HG02623 (cell line): Measurements from ENCODE around the gene PAK4.

Experiments
- ATAC-seq: cut with Tn5 transposase; IDR thresholded peaks from one replicate; pipeline ENCODE4 v1.9.1; 2021; ENCODE audit warnings: moderate library complexity; ENCODE audit not compliant: unreplicated experiment

PAK4 gene

DNA sequence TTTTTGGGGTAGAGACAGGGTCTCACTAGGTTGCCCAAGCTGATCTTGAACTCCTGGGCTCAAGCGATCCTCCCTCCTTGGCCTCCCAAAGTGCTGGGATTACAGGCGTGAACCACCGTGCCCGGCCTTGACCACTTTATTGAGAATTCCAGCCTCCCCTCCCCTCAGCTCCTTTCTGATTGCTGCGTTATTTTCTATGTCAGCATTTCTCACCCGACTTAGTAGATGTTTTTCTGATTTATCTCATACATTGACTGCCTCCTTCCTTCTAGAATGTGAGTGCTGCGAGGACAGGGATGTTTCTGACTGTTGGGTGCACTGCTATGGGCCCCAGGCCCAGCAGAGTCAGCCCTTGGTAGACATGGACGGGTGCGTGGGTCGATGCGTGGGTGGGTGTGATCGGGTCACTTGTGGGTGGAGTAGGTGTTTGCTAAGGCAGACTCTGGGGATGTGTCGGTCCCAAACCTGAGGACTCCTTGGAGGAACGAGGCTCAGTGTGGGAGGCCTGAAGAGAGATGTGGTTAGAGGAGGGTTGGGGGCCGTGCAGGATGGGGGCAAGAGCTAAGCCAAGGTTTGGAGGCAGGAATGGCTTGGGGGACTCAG, 37.0 kb downstream of the PAK4 start:
- no peak for ATAC-seq

DNA sequence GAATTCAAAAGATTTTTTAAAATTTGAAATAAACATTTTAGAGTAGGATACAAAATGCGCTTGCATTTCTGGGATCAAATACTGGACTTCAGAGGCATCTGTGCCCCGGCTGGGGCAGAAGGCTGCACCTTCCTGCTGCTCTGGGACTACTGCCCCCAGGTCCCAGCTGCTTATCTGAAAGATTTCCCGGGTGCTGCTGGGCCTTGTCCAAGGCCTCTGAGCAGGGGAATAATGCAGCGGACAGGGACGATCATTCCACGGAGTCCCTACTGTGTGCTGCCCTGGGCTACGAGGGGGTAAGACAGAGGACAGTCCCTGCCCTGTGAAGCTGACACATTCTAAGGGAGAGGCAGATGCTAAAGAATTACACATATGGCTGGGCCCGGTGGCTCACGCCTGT, 38.0 kb downstream of the PAK4 start:
- ATAC-seq: no peak

DNA sequence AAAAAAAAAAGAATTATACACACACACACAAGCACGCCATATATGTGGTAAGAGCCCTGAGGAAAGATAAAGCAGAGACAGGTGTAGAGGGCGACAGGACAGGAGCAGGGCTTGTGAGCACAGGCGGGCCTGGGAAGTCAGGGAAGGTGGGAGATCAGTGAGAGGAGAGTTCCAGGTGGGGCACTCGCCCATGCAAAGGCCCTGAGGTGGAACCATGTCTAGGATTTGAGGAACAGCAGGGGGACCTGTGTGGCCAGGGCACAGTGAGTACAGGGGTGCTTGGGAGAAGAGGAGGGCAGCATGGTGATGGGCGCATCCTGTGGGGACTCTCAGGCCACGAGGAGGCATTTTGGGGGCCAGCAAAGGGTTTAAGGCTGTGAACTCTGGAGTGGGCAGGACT, 38.7 kb downstream of the PAK4 start:
- no peak for ATAC-seq

DNA sequence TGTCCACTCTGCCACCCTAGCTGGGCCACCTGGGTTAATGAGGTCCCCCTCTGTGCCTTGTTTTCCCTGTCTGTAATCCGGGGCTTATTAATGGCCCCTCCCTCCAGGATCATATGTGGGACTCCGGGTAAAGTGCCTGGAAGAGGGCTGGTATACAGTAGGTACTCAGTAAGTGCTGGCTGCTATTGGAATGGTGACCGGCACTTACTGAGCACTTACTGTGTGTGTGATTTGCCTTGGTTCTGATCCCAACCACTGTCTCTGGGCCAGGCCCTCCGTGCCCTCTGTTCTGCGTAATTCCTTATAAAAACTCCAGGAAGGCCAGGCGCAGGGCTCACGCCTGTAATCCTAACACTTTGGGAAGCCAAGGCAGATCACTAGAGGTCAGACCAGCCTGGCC, 40.3 kb downstream of the PAK4 start:
- ATAC-seq: no peak

DNA sequence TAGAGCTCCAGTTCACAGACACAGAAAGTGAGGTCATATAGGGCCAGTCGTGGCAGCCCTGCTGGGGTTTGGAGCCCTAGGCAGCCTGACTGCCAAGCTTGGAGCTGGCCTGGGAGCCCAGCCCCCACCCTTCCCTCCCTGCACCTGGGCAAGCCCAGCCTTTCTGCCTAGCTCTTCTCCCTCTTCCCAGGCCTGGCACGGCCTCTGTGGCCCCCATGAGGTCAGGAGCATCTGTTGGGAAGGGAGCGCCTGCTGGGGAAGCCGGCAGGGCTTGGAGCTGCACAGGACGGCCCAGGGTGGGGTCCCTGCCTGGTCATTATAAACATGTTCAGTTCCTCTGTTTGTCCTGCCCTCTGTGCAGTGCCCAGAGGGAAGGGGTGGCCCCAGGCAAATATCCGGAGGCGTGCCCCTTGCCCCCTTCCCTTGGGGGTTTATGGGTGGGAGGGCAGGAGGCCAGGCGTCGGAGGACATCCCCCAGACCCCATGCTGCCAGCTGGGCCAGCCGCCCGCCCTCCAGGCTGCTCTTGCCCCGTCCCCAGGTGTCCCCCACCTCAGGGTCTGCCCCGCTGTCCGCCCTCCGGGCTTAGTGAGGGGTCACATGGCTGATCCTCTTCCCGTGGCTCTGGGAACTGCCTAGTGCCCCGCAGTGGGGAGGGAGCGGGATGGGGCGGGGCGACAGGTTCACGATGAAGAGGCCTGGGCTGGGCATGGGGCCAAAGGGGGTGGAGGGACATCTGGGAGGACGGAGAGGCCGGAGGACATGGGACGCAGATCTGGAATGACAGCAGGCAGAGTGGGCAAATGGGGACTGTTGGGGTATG, 41.2 kb downstream of the PAK4 start:
- no peak for ATAC-seq

DNA sequence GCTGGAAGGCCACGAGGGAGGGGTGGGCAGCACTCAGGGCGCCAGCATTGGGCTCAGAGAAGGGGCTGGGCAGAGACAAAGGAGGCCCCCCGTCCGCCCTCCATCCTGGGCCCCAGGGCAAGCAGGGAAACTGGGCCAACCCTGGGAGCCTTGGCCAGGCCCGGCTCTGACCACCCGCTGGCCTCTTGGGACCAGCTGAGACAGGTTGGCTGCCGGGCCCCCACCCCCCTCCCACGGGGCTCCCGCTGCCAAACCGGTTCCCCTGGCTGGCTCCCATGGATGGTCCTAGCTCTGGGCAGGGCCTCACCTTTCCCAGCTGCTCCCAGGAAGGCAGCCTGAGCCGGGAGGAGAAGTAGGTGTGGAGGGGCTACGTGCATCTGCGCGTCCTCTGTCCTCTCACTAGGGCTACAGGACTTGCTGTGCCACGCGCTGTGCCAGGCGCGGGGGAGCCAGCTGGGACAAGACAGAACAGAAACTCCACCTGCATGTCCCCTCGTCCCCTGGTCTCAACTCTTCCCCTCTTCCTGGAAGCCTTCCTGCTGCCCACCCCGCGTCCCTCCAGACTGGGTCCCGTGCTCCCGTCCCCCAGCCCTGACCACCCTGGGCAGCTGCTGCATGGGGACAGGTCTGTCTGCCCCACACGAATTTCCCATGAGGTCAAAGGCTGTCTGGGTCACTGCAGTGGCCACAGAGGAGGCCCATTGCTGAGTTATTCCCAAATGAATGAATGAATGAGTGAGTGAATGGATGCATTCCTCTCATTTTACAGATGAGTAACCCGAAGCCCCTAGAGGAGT, 42.1 kb downstream of the PAK4 start:
- no peak for ATAC-seq

DNA sequence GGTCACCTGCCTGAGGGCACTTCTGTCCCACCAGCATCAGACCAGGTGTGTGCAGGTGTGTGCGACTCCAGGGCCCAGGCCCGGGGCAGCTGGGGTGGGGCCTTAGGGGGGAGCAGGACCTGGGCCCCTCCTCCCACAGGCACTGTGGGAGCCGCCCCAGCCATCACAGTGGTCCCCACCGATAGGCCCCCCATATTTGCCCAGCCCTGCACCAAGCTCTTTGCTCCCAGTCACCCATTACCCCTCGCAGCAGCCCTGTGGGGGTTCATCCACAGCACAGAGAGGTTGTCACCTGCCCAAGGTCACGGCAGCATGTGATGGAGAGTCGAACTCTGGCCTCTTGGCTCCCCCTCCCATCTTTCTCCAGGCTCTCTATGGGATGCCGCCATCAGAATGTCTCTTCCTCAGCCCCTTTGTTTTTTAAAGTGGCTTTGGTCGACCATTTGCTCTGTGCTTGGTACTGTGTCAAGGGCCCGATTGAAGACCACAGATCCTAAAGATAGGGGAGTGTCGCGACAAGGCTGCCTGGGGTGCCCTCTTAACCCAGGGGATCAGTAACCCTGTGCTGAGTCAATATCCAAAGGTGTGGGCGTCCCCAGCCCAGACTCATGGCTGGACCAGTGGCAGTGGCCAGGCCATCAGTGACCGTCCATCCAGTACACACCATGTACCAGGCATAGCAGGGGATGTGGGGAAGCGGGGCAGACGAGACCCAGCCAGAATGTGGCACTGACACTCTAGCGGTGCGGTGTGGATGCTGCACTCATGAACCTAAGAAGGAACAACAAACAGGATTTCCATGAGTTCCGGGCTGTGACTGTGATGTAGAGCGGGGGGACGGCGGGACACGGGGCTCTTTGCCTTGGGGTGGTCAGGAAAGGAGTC, 42.9 kb downstream of the PAK4 start:
- ATAC-seq: no peak

DNA sequence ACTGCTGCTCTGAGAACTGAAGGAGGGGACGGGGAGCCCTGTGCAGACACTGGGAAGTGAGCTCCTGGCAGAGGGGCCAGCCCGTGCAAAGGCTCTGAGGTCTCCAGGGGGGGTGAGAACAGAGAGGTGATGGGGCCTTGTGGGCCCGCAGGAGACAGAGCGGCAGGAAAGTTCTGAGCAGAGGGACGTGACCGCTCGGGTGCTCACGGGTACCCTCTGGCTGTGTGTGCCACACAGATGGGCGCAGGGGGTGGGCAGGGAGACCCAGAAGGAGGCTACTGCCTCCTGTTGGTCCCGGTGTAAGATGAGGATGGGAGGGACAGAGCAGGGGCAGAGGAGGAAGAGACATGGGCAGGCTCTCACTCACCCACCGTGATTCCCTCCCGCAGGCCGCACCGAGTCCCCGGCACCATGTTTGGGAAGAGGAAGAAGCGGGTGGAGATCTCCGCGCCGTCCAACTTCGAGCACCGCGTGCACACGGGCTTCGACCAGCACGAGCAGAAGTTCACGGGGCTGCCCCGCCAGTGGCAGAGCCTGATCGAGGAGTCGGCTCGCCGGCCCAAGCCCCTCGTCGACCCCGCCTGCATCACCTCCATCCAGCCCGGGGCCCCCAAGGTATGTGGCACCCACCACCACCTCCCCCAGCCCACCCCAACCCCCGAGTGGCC, 43.7 kb downstream of the PAK4 start:
- ATAC-seq: no peak

DNA sequence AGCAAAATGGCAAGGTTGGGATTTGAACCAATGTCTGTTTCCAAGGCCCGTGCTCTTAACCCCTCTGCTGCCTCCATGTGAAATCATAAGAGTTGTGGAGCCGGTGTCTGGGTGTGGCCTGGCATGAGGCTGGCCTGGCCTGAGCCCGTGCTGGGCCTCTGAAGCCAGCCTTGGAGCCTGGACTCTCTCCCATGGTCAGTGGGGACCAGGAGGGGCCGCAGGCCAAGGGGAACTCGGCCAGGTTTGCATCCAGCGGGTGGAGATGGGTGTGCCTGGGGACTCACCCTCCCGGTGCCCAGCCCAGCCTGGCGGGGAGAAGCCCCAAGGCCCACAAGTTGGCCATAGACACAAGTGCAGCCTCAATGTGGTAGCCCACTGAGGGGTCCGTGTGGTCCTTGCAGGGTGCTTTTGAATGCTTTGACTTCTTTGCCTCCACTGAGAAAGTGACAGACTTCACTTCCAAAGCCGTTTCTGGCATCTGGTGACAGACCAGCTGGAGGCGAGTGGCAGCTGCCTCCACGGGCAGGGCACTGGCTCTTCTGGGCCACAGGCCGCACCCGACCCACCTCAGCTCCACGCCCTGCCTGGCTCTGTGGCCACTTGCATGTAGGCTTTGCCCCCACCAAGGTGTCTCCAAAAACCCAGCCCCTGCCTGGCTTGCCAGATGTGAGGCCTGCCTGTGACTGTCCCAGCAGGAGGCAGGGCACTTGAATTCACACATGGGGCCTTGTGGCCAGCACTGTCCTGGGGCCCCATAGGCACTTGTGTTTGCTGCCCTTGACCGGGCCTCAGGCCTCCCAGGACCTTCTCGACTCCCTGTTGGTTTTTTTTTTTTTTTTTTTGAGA, 45.0 kb downstream of the PAK4 start:
- ATAC-seq: no peak

DNA sequence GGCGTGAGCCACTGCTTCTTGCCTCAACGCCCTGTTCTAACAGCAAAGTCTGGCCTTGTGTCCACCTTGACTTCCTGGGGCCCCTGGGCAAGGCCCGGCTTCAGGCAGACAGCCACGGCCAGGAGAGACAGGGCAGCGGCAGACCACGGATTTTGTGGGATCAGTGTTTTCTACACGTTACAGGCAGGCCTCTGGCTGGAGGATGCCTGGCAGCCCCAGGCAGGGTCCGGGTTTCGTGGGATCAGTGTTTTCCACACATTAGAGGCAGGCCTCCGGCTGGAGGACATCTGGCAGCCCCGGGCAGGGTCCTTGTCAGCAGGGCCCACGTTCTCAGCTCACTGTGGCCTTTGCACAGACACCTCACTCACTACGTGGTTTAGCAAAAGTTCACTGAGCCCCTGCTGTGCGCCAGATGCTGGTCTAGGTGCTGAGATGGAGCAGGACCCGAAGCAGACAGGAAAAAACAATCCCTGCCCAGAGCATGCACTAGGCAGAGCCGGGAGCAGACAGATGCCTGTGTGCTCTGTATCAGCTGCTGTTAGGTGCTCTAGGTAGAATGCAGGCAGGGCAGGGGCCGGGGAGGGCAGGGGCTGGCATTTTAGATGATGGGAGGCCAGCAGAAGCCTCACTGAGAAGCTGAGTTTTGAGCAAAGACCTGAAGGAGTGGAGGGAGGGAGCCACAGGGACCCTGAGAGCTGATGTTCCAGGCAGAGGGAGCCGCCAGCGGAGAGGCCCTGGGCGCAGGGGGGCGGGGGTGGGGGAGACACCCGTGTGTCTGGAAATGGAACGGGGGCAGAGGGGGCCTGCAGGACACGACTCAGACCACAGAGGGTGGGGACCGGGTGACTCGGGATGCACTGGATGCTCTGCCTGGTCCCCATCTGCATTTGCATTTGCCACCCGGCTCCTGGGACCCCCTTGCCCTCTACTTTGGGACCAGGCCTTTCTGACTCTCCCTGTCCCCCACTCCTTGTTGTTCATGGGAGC, 46.2 kb downstream of the PAK4 start:
- no peak for ATAC-seq

DNA sequence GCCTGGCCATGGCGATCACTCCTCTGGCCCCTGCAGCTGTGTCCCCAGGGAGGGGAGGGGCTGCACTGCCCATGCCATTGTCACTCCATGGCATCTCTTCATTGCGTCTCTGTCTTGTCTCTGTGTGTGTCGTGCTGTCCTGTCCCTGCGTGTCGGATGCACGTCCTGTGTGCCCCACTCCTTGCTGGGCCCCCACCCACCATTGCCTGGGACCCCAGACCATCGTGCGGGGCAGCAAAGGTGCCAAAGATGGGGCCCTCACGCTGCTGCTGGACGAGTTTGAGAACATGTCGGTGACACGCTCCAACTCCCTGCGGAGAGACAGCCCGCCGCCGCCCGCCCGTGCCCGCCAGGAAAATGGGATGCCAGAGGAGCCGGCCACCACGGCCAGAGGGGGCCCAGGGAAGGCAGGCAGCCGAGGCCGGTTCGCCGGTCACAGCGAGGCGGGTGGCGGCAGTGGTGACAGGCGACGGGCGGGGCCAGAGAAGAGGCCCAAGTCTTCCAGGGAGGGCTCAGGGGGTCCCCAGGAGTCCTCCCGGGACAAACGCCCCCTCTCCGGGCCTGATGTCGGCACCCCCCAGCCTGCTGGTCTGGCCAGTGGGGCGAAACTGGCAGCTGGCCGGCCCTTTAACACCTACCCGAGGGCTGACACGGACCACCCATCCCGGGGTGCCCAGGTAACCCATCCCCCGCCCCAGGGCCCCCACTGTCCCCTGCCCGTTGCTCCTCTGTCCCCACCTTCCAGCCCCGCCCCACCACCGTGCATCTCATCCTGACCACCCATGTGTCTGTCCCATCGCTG, 47.3 kb downstream of the PAK4 start:
- ATAC-seq: no peak

DNA sequence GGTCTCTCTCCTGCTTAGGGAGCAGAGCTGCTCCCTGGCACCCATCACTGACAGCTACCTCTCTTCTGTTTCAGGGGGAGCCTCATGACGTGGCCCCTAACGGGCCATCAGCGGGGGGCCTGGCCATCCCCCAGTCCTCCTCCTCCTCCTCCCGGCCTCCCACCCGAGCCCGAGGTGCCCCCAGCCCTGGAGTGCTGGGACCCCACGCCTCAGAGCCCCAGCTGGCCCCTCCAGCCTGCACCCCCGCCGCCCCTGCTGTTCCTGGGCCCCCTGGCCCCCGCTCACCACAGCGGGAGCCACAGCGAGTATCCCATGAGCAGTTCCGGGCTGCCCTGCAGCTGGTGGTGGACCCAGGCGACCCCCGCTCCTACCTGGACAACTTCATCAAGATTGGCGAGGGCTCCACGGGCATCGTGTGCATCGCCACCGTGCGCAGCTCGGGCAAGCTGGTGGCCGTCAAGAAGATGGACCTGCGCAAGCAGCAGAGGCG, 48.0 kb downstream of the PAK4 start:
- no peak for ATAC-seq

DNA sequence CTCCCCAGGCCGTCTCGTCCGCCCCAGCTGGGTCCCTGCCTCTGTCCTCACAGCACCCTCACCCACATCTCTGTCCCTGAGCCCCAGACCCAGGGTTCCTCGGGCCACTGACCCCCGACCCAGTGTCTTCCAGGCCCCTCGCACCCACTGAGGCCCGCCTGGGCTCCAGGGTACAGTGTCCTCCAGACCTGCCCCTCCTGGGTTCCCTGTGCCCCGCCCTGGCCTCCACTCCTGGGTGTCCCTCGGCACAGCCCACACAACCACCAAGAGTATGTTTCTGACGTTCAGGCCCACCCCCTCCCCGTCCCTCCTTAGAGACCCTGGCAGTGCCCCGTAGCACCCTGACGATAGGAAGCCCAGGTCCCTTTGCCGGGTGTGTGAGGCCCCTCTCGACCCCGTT, 48.6 kb downstream of the PAK4 start:
- ATAC-seq: no peak

DNA sequence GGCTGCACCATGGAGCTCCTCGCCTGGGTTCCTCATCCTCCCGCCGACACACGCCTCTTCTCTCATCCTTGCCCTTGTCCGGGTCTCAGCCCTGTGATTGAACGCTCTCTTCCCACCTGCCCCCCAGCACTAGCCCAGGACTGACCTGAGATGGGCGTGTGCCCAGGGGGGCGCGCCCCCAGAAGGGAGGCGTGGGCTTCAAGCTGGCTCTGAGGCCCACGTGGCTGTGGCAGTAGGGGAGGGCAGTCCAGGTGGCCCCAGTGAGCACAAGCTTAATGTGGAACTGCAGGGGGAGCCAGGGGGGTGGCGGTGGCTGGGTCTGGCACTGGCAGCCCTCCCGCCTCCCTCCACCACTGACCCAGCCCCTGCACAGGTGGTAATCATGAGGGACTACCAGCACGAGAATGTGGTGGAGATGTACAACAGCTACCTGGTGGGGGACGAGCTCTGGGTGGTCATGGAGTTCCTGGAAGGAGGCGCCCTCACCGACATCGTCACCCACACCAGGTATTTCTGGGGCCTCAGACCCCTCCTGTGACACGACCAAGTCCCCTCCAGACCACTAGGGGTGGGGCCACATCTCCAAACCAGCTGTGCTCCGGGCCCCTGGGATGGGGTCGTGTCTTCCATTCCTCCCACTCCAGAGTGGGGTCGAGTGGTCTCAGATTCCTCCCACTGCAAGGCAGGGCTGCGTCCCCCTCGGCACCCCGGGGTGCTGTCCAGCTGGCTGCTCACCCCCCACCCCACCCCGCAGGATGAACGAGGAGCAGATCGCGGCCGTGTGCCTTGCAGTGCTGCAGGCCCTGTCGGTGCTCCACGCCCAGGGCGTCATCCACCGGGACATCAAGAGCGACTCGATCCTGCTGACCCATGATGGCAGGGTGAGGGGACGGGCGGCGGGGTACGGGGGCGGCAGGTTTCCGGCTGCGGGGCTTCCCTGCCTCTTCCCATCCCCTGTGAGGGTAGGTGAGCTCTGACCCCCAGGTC, 49.3 kb downstream of the PAK4 start:
- no peak for ATAC-seq

DNA sequence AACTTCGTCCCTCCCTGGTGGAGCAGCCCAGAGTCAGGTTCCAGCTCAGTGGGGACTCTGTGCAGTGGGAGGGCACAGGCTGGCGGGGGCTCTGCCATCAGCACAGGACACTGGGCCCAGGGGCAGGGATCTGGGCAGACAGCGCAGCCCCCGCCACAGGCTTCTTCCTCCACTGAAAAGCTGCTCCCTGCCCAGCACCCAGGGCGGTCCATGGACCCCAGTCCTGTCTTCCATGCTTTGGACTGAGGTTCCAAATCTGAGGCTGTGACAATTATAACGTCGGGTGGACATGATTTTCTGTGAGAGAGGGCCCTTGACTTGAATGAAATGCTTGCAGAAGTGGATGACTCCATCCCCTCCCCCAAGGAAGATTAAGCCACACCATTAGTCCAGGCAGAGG, 50.0 kb downstream of the PAK4 start:
- ATAC-seq: no peak

DNA sequence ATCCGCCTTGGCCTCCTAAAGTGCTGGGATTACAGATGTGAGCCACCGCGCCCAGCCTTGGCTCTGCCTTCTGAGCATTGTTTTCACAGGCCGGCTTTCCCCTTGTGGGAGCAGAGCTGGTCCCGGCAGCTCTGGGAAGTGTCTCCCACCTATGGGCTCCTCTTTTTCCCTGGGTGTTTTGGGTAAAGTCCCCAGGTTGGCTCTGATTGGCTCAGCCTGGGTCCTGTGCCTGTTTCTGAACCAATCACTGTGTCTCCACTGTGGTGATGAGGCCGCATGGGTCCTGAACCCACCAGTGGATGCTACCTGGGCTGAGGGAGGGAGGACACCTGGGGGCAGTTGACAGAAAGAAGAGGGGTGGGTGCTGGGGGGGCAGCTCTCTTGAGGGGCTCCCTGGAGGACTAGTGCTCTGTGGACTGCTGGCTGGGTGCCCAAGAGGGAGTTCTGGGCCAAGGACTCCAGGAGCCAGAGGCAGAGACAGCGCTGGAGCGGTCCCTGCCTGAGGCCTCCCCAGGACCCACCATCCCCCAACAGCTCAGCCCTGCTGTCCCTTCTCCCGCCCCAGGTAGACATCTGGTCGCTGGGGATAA, 51.6 kb downstream of the PAK4 start:
- ATAC-seq: no peak
